Liver (tissue), 9 donors: ENCODE results near the gene SCAF1. TPM values are rescaled to one million over a fixed set of nuclear protein-coding genes. Genes with fewer than 3 reads are reported as not detected.

Experiments
- DNase-seq: peaks from one replicate; pipeline ENCODE4 v3.0.0-alpha.2; 2017; ENCODE audit warnings: low spot score
- H3K27ac ChIP-seq, 2 donors: one replicate each; pipeline ENCODE4 v1.7.0; 2013; ENCODE audit warnings: inconsistent platforms in 2 of 2, low read length in 2 of 2, control low read depth in 1 of 2, low read depth in 1 of 2, mild to moderate bottlenecking in 1 of 2
- H3K27me3 ChIP-seq, 4 donors: one replicate each; pipeline versions ENCODE4 v1.6.1 to v1.7.0; 2013; ENCODE audit warnings: low read length in 3 of 4, inconsistent platforms in 1 of 4, mild to moderate bottlenecking in 1 of 4, moderate library complexity in 1 of 4; ENCODE audit not compliant: control insufficient read depth in 4 of 4, insufficient read depth in 4 of 4
- H3K36me3 ChIP-seq, 4 donors: one replicate each; pipeline versions ENCODE4 v1.6.1 to v1.7.0; 2013; ENCODE audit warnings: low read length in 3 of 4, mild to moderate bottlenecking in 3 of 4, low read depth in 1 of 4, moderate library complexity in 1 of 4; ENCODE audit not compliant: control insufficient read depth in 4 of 4, insufficient read depth in 3 of 4
- H3K4me1 ChIP-seq, 4 donors: one replicate each; pipeline versions ENCODE4 v1.6.1 to v1.7.0; 2013; ENCODE audit warnings: low read length in 3 of 4, mild to moderate bottlenecking in 3 of 4, moderate library complexity in 1 of 4; ENCODE audit not compliant: control insufficient read depth in 4 of 4, insufficient read depth in 4 of 4
- H3K4me3 ChIP-seq, 3 donors: one replicate each; pipeline versions ENCODE4 v1.6.1 to v1.7.0; 2013; ENCODE audit warnings: low read length in 3 of 3, control low read depth in 1 of 3, low read depth in 1 of 3, mild to moderate bottlenecking in 1 of 3
- H3K9ac ChIP-seq, 2 donors: one replicate each; pipeline ENCODE4 v1.7.0; 2013; ENCODE audit warnings: low read length in 2 of 2, mild to moderate bottlenecking in 2 of 2, moderate library complexity in 2 of 2, control low read depth in 1 of 2, low read depth in 1 of 2
- H3K9me3 ChIP-seq, 4 donors: one replicate each; pipeline versions ENCODE4 v1.6.1 to v1.7.0; 2013; ENCODE audit warnings: low read length in 3 of 4; ENCODE audit not compliant: control insufficient read depth in 4 of 4
- ATF3 ChIP-seq: IDR thresholded peaks from 2 replicates; pipeline ENCODE4 v1.6.1; 2016; ENCODE audit warnings: antibody characterized with exemption
- CTCF ChIP-seq: fragments of 150-350 bp; IDR thresholded peaks from 2 replicates; pipeline ENCODE4 v1.5.1; 2017; ENCODE audit warnings: improper control_type of control experiment, low read depth, low read length; ENCODE audit not compliant: missing input control
- EGR1 ChIP-seq, 2 donors: IDR thresholded peaks; 2 replicates each; pipeline ENCODE4 v1.6.1; 2016 to 2018; ENCODE audit warnings: antibody characterized with exemption in 2 of 2, low read depth in 2 of 2
- FOXA1 ChIP-seq: IDR thresholded peaks from 2 replicates; pipeline ENCODE4 v1.6.1; 2016; ENCODE audit warnings: antibody characterized with exemption
- FOXA2 ChIP-seq: IDR thresholded peaks from 2 replicates; pipeline ENCODE4 v1.6.1; 2016; ENCODE audit warnings: antibody characterized with exemption
- GABPA ChIP-seq, 2 donors: IDR thresholded peaks in 1 of 2; conservative IDR thresholded peaks in 1 of 2; 2 replicates each; pipeline ENCODE4 v1.6.1; 2016; ENCODE audit warnings: antibody characterized with exemption in 2 of 2, mild to moderate bottlenecking in 1 of 2, moderate library complexity in 1 of 2
- HNF4A ChIP-seq, 2 donors: conservative IDR thresholded peaks; 2 replicates each; pipeline ENCODE4 v1.6.1; 2016; ENCODE audit warnings: antibody characterized with exemption in 2 of 2, mild to moderate bottlenecking in 2 of 2
- HNF4G ChIP-seq: IDR thresholded peaks from 2 replicates; pipeline ENCODE4 v1.6.1; 2016; ENCODE audit warnings: antibody characterized with exemption
- JUND ChIP-seq, 2 donors: IDR thresholded peaks; 2 replicates each; pipeline ENCODE4 v1.6.1; 2016; ENCODE audit warnings: antibody characterized with exemption in 2 of 2
- MAX ChIP-seq: IDR thresholded peaks from 2 replicates; pipeline ENCODE4 v1.6.1; 2016; ENCODE audit warnings: antibody characterized with exemption
- NR2F2 ChIP-seq: IDR thresholded peaks from 2 replicates; pipeline ENCODE4 v1.6.1; 2016; ENCODE audit warnings: antibody characterized with exemption
- RAD21 ChIP-seq, 2 donors: IDR thresholded peaks; 2 replicates each; pipeline ENCODE4 v1.6.1; 2016; ENCODE audit warnings: antibody characterized with exemption in 2 of 2, mild to moderate bottlenecking in 2 of 2
- REST ChIP-seq: IDR thresholded peaks from 2 replicates; pipeline ENCODE4 v1.6.1; 2016; ENCODE audit warnings: antibody characterized with exemption, mild to moderate bottlenecking
- RXRA ChIP-seq, 2 donors: IDR thresholded peaks; 2 replicates each; pipeline ENCODE4 v1.6.1; 2017 to 2018; ENCODE audit warnings: antibody characterized with exemption in 2 of 2, mild to moderate bottlenecking in 1 of 2
- SP1 ChIP-seq: IDR thresholded peaks from 2 replicates; pipeline ENCODE4 v1.6.1; 2018; ENCODE audit warnings: antibody characterized with exemption, mild to moderate bottlenecking
- TAF1 ChIP-seq: conservative IDR thresholded peaks from 2 replicates; pipeline ENCODE4 v1.6.1; 2016; ENCODE audit warnings: antibody characterized with exemption, mild to moderate bottlenecking
- YY1 ChIP-seq: IDR thresholded peaks from 2 replicates; pipeline ENCODE4 v1.6.1; 2016; ENCODE audit warnings: antibody characterized with exemption, mild to moderate bottlenecking
- ZBTB33 ChIP-seq: IDR thresholded peaks from 2 replicates; pipeline ENCODE4 v1.6.1; 2016; ENCODE audit warnings: antibody characterized with exemption
- WGBS: extraction: QIAGEN DNeasy Blood & Tissue Kit; methylation state at CpG from one replicate; pipeline ENCODE4 v1.1.7; 2013; 5-methylcytosine and 5-hydroxymethylcytosine counted together
- polyA plus RNA-seq, 2 donors: library from polyadenylated mRNA; stranded (reverse) in 1 of 2; unstranded in 1 of 2; fragments of 200-250 nt in 1 of 2; fragments of >200 nt in 1 of 2; fragmentation: Nextera tagmentation in 1 of 2; extraction: Ambion mirVana in 1 of 2; gene quantifications; one replicate each; pipeline versions ENCODE4 v1.2.1 to v1.2.3, GENCODE V29; 2013 to 2015
- total RNA-seq, 2 donors: library from RNA; depleted of rRNA; stranded (reverse); fragments of >200 nt; gene quantifications; one replicate each; pipeline ENCODE4 v1.2.3, GENCODE V29; 2014
- donor health status: healthy.
- donor health status: healthy.
- donor health status: healthy.
- donor health status: healthy.
- donor health status: healthy.

Gene SCAF1
- total and polyA plus RNA-seq, 4 donors = 4.6 to 17.6 (median 9.9) TPM

GRCh38 chr19:49616532-49616931, 25.5 kb upstream of the SCAF1 start:
- no peak for DNase-seq
- TF ChIP-seq HNF4A (conservative IDR thresholded peaks at IDR 0.05) (no peak), FOXA1 (no peak), HNF4G (no peak), TAF1 (no peak), CTCF (no peak), FOXA2 (no peak), MAX (no peak), ZBTB33 (no peak), REST (no peak), EGR1 (IDR thresholded peaks at IDR 0.05; ENCODE audit: low read depth in 2 of 2) (no peak), JUND (IDR thresholded peaks at IDR 0.05) (no peak), NR2F2 (no peak), YY1 (no peak), GABPA (IDR thresholded peaks at IDR 0.05 in 1 of 2, conservative IDR thresholded peaks at IDR 0.05 in 1 of 2) (no peak), RAD21 (IDR thresholded peaks at IDR 0.05) (no peak), ATF3 (no peak), SP1 (no peak)
- H3K4me3 ChIP-seq = no peak overlapping the region
- no peaks in the 10 kb centered on the region for H3K9me3 ChIP-seq
- WGBS = 97% methylated on average over 7 of the region's 7 CpGs
- no peak overlapping the region for H3K9ac ChIP-seq
- no peak overlapping the region for H3K27ac ChIP-seq
- no peaks in the 10 kb centered on the region for H3K4me1 ChIP-seq
- peaks cover 6 to 38% (median 14%) of the 10 kb centered on the region in 4 donors for H3K36me3 ChIP-seq
- no peaks in the 10 kb centered on the region for H3K27me3 ChIP-seq

- H3K9me3 ChIP-seq = no peaks in the 10 kb centered on the region
- no peak overlapping the region for H3K9ac ChIP-seq
- no peak for DNase-seq
- no peak for TF ChIP-seq HNF4G
- TF ChIP-seq CTCF = no peak
- no peak for TF ChIP-seq HNF4A (conservative IDR thresholded peaks at IDR 0.05)
- no peak for TF ChIP-seq YY1
- no peak for TF ChIP-seq FOXA2
- TF ChIP-seq TAF1 = no peak
- TF ChIP-seq SP1 = no peak
- TF ChIP-seq RXRA (IDR thresholded peaks at IDR 0.05) = no peak
- TF ChIP-seq GABPA (IDR thresholded peaks at IDR 0.05 in 1 of 2, conservative IDR thresholded peaks at IDR 0.05 in 1 of 2) = no peak
- no peak for TF ChIP-seq RAD21 (IDR thresholded peaks at IDR 0.05)
- no peak for TF ChIP-seq FOXA1
- no peak for TF ChIP-seq ATF3
- TF ChIP-seq ZBTB33 = no peak
- TF ChIP-seq EGR1 (IDR thresholded peaks at IDR 0.05; ENCODE audit: low read depth in 2 of 2) = no peak
- no peak for TF ChIP-seq JUND (IDR thresholded peaks at IDR 0.05)
- no peak for TF ChIP-seq MAX
- 94% methylated on average over 7 of the region's 7 CpGs for WGBS
- H3K4me3 ChIP-seq = no peak overlapping the region
- H3K27me3 ChIP-seq = no peaks in the 10 kb centered on the region
- H3K4me1 ChIP-seq = no peaks in the 10 kb centered on the region
- peaks cover 7 to 42% (median 14%) of the 10 kb centered on the region in 4 donors for H3K36me3 ChIP-seq
- no peak overlapping the region for H3K27ac ChIP-seq
Measured at GRCh38 chr19:49616945-49617344, 25.1 kb upstream of the SCAF1 start.
